ENCODE results near the gene COX8C.

DNA sequence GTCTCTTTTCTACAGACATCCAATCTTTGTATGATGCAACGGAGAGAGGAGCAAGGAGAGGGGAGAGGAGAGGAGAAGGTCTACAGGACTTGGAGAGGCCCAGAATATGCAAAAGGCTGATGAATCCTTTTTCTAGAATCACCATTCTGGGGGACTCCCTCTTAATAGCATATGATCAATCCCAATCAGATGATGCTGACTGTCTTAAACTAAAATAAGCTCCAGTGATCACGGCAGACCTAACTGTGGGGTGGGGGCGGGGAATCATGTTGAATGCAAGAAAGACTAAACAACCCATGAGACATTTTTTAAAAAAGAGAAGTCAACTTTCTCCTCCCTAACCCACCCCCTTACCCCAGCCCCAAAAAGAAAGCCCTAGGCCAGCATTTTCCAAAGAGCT, 47.6 kb upstream of the COX8C start:
- TF ChIP-seq, protein P1, sequence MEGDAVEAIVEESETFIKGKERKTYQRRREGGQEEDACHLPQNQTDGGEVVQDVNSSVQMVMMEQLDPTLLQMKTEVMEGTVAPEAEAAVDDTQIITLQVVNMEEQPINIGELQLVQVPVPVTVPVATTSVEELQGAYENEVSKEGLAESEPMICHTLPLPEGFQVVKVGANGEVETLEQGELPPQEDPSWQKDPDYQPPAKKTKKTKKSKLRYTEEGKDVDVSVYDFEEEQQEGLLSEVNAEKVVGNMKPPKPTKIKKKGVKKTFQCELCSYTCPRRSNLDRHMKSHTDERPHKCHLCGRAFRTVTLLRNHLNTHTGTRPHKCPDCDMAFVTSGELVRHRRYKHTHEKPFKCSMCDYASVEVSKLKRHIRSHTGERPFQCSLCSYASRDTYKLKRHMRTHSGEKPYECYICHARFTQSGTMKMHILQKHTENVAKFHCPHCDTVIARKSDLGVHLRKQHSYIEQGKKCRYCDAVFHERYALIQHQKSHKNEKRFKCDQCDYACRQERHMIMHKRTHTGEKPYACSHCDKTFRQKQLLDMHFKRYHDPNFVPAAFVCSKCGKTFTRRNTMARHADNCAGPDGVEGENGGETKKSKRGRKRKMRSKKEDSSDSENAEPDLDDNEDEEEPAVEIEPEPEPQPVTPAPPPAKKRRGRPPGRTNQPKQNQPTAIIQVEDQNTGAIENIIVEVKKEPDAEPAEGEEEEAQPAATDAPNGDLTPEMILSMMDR (IDR thresholded peaks at IDR 0.05): no peak
- no peak for TF ChIP-seq POLR2A (IDR thresholded peaks at IDR 0.05)
